Measurements from ENCODE around the gene ZDHHC4.

- TF ChIP-seq TAF1 (IDR thresholded peaks at IDR 0.05; ENCODE audit: low read depth, low read length) (peak; percentile 60; the same call in 1 of the 2 replicates), CTCF (IDR thresholded peaks at IDR 0.05; ENCODE audit: control extremely low read depth in 1 of 3, insufficient read depth in 1 of 3, low read depth in 1 of 3, low read length in 3 of 3) (no peak), RAD21 (IDR thresholded peaks at IDR 0.05 in 1 of 2, conservative IDR thresholded peaks at IDR 0.05 in 1 of 2; ENCODE audit: low read depth in 2 of 2, low read length in 2 of 2) (no peak), HDAC6 (IDR thresholded peaks at IDR 0.05; ENCODE audit: low read depth, low read length) (no peak), CHD2 (IDR thresholded peaks at IDR 0.05; ENCODE audit: low read length) (peak; percentile 55; the same call in 1 of the 2 replicates), POLR2A (IDR thresholded peaks at IDR 0.05; ENCODE audit: control extremely low read depth in 1 of 2, low read depth in 2 of 2, low read length in 2 of 2) (peak; percentile 79 to 95)
Measured at GRCh38 chr7:6577369-6578113, at the start of gene ZDHHC4.

Data from H1 (cell line).